GM18499 (cell line): Measurements from ENCODE around the gene DSCAML1.

ENCODE experiments used
- ATAC-seq: cut with Tn5 transposase; IDR thresholded peaks from one replicate; pipeline ENCODE4 v1.9.1; 2021; ENCODE audit warnings: moderate number of reproducible peaks; ENCODE audit not compliant: insufficient read depth, unreplicated experiment

The DSCAML1 gene

GRCh38 chr11:117833401-117833891 lies 36.4 kb upstream of the DSCAML1 start:
- no peak for ATAC-seq

- no peak for ATAC-seq
Observed at GRCh38 chr11:117832511-117832910, 35.5 kb upstream of the DSCAML1 start.

- ATAC-seq: no peak
Observed at GRCh38 chr11:117831661-117832415, 34.8 kb upstream of the DSCAML1 start.

- ATAC-seq: no peak
Observed at GRCh38 chr11:117830674-117831351, 33.8 kb upstream of the DSCAML1 start.

- ATAC-seq: no peak
Observed at GRCh38 chr11:117830072-117830471, 33.1 kb upstream of the DSCAML1 start.

- ATAC-seq: no peak
Observed at GRCh38 chr11:117829369-117829725, 32.3 kb upstream of the DSCAML1 start.

- ATAC-seq: no peak
Observed at GRCh38 chr11:117828611-117829368, 31.8 kb upstream of the DSCAML1 start.

- no peak for ATAC-seq
Observed at GRCh38 chr11:117827521-117828511, 30.8 kb upstream of the DSCAML1 start.

- no peak for ATAC-seq
Observed at GRCh38 chr11:117826832-117827231, 29.8 kb upstream of the DSCAML1 start.

GRCh38 chr11:117826190-117826570 lies 29.2 kb upstream of the DSCAML1 start:
- no peak for ATAC-seq

- ATAC-seq: no peak
Observed at GRCh38 chr11:117825538-117826189, 28.6 kb upstream of the DSCAML1 start.

- no peak for ATAC-seq
Observed at GRCh38 chr11:117824571-117825537, 27.8 kb upstream of the DSCAML1 start, which contains the start of gene FXYD2. FXYD2 (minus strand) TSS chr11:117824744; CDS start chr11:117824678, 66 bp downstream.

GRCh38 chr11:117823946-117824420 lies 27.0 kb upstream of the DSCAML1 start:
- ATAC-seq: no peak

- ATAC-seq: no peak
Observed at GRCh38 chr11:117823294-117823945, 26.4 kb upstream of the DSCAML1 start.

GRCh38 chr11:117822074-117823033 lies 25.3 kb upstream of the DSCAML1 start:
- no peak for ATAC-seq

- ATAC-seq: no peak
Observed at GRCh38 chr11:117821431-117821830, 24.4 kb upstream of the DSCAML1 start.
